ENCODE measurements around the gene NTM.

The NTM gene

DNA sequence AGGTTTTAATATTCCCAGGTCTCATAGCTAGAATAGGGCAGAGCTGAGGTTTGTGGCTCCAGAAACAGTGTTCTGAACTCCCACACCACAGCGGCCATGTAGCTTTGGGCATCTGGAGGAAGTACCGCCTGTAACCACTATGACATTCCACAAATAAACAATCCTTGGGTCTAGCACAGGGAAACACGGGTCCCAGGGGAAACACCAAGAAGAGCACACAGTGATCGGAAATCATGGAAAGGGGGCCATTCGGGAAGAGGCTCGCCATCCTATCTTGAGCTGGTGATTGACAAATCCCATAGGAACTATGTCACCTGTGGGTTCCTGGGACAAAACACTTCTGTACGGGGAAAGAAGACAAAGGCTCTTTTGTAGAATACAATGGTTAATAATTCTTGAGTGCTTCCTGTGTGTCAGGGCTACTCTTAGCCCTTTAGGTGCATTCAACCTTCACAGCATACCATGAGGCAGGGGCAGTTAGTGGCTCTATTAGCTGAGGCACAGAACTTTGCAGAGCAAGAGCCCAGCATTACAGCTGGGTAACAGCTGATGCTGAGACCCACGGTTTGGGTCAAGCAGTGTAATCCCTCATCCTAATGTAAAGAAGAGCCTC is 514.2 kb downstream of the NTM start:
- no peaks in the 10 kb centered on the region for H4K20me1 ChIP-seq (ENCODE audit: insufficient read depth, low read length, poor library complexity, severe bottlenecking)
- TF ChIP-seq, protein P1, sequence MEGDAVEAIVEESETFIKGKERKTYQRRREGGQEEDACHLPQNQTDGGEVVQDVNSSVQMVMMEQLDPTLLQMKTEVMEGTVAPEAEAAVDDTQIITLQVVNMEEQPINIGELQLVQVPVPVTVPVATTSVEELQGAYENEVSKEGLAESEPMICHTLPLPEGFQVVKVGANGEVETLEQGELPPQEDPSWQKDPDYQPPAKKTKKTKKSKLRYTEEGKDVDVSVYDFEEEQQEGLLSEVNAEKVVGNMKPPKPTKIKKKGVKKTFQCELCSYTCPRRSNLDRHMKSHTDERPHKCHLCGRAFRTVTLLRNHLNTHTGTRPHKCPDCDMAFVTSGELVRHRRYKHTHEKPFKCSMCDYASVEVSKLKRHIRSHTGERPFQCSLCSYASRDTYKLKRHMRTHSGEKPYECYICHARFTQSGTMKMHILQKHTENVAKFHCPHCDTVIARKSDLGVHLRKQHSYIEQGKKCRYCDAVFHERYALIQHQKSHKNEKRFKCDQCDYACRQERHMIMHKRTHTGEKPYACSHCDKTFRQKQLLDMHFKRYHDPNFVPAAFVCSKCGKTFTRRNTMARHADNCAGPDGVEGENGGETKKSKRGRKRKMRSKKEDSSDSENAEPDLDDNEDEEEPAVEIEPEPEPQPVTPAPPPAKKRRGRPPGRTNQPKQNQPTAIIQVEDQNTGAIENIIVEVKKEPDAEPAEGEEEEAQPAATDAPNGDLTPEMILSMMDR (conservative IDR thresholded peaks at IDR 0.05; ENCODE audit: low read length), result no peak
- TF ChIP-seq EZH2phosphoT487 (IDR thresholded peaks at IDR 0.05; ENCODE audit: borderline replicate concordance), result no peak
- H3K4me1 ChIP-seq (ENCODE audit: insufficient read depth, low read length, poor library complexity, severe bottlenecking), result peaks cover 3% of the 10 kb centered on the region
- no peak overlapping the region for H3K4me3 ChIP-seq (ENCODE audit: low read length, poor library complexity, severe bottlenecking)
- no peaks in the 10 kb centered on the region for H3K79me2 ChIP-seq (ENCODE audit: insufficient read depth, low read length)
- no peaks in the 10 kb centered on the region for H3K9me2 ChIP-seq (replicated peaks; ENCODE audit: low read depth, low read length)
- no peak overlapping the region for H2AFZ ChIP-seq (ENCODE audit: low read length)
- H3K9ac ChIP-seq (ENCODE audit: low read depth, low read length, poor library complexity, severe bottlenecking), result no peak overlapping the region
- no peaks in the 10 kb centered on the region for H3K9me3 ChIP-seq (ENCODE audit: insufficient read depth, low read depth, low read length)
- H3K36me3 ChIP-seq (ENCODE audit: insufficient read depth, low read length), result no peaks in the 10 kb centered on the region
- no peaks in the 10 kb centered on the region for H3F3A ChIP-seq (ENCODE audit: low read depth)
- H3K27me3 ChIP-seq (ENCODE audit: insufficient read depth, low read length, poor library complexity, severe bottlenecking), result no peaks in the 10 kb centered on the region
- H3K4me2 ChIP-seq (ENCODE audit: low read depth, low read length, poor library complexity, severe bottlenecking), result no peak overlapping the region

DNA sequence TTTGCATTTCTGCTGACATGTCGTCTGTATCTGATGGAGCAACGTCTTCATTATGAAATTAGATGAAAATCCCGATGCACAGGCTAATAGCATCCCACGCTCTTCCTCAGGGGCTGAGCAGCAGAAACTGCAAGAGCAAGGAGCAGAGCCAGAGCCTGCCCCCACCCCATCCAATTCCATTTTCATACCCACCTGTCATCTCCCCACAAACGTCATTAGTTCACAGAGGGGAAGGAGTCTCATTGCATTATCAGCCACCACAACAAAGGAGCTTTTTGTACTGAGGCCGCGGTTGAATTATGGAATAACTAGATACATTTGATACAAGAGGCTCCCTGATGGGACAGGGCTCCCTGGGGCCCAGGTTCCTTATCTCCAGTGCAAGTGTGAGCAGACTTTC is 515.0 kb downstream of the NTM start:
- Histone ChIP-seq H3K4me2 (ENCODE audit: low read depth, low read length, poor library complexity, severe bottlenecking) (no peak overlapping the region), H3K4me3 (ENCODE audit: low read length, poor library complexity, severe bottlenecking) (no peak overlapping the region), H3K27me3 (ENCODE audit: insufficient read depth, low read length, poor library complexity, severe bottlenecking) (no peaks in the 10 kb centered on the region), H2AFZ (ENCODE audit: low read length) (no peak overlapping the region), H3K9me2 (replicated peaks; ENCODE audit: low read depth, low read length) (no peaks in the 10 kb centered on the region), H3K9ac (ENCODE audit: low read depth, low read length, poor library complexity, severe bottlenecking) (no peak overlapping the region), H3K79me2 (ENCODE audit: insufficient read depth, low read length) (no peaks in the 10 kb centered on the region), H3K9me3 (ENCODE audit: insufficient read depth, low read depth, low read length) (no peaks in the 10 kb centered on the region), H3K4me1 (ENCODE audit: insufficient read depth, low read length, poor library complexity, severe bottlenecking) (peaks cover 7% of the 10 kb centered on the region), H3K36me3 (ENCODE audit: insufficient read depth, low read length) (no peaks in the 10 kb centered on the region), H4K20me1 (ENCODE audit: insufficient read depth, low read length, poor library complexity, severe bottlenecking) (no peaks in the 10 kb centered on the region), H3F3A (ENCODE audit: low read depth) (no peaks in the 10 kb centered on the region)
- TF ChIP-seq, protein P1 (conservative IDR thresholded peaks at IDR 0.05; ENCODE audit: low read length), result no peak
- no peak for TF ChIP-seq EZH2phosphoT487 (IDR thresholded peaks at IDR 0.05; ENCODE audit: borderline replicate concordance)

DNA sequence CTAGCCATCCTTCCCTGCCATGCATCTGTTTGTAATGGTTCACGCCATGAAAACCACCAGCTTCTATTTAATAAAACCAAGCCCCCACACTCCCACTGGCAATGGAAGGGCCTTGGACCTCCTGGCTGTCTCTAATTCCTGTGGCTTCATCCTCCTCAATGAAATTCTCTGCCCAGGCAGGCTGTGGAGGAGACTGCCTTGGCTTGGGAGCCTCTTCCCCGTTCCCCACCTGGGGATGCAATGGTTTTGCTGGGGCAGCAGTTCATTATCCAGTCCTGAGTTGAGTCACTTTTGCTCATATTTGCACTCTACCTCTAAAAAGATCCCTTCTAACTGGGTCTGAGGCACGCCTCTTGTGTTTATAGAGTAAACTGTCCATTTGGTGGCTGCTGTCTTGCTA is 515.8 kb downstream of the NTM start:
- no peak overlapping the region for H3K4me2 ChIP-seq (ENCODE audit: low read depth, low read length, poor library complexity, severe bottlenecking)
- H2AFZ ChIP-seq (ENCODE audit: low read length), result no peak overlapping the region
- H3K4me3 ChIP-seq (ENCODE audit: low read length, poor library complexity, severe bottlenecking), result no peak overlapping the region
- no peaks in the 10 kb centered on the region for H3F3A ChIP-seq (ENCODE audit: low read depth)
- H3K9ac ChIP-seq (ENCODE audit: low read depth, low read length, poor library complexity, severe bottlenecking), result no peak overlapping the region
- no peaks in the 10 kb centered on the region for H3K36me3 ChIP-seq (ENCODE audit: insufficient read depth, low read length)
- H4K20me1 ChIP-seq (ENCODE audit: insufficient read depth, low read length, poor library complexity, severe bottlenecking), result no peaks in the 10 kb centered on the region
- peaks cover 7% of the 10 kb centered on the region for H3K4me1 ChIP-seq (ENCODE audit: insufficient read depth, low read length, poor library complexity, severe bottlenecking)
- H3K27me3 ChIP-seq (ENCODE audit: insufficient read depth, low read length, poor library complexity, severe bottlenecking), result no peaks in the 10 kb centered on the region
- H3K79me2 ChIP-seq (ENCODE audit: insufficient read depth, low read length), result no peaks in the 10 kb centered on the region
- no peaks in the 10 kb centered on the region for H3K9me2 ChIP-seq (replicated peaks; ENCODE audit: low read depth, low read length)
- H3K9me3 ChIP-seq (ENCODE audit: insufficient read depth, low read depth, low read length), result no peaks in the 10 kb centered on the region
- no peak for TF ChIP-seq EZH2phosphoT487 (IDR thresholded peaks at IDR 0.05; ENCODE audit: borderline replicate concordance)
- TF ChIP-seq, protein P1 (conservative IDR thresholded peaks at IDR 0.05; ENCODE audit: low read length), result no peak

All from Loucy (cell line).